ENCODE results near the gene UCHL5.

GRCh38 chr1:193090865-193091264 is 31.7 kb upstream of the UCHL5 start:
- TF ChIP-seq GATA2 (IDR thresholded peaks at IDR 0.05; ENCODE audit: low read depth, low read length) (no peak), GATA3 (IDR thresholded peaks at IDR 0.05; ENCODE audit: low read depth, low read length) (no peak)

Measured in SH-SY5Y (cell line).